HG02623 (cell line): ENCODE data around the gene SSC5D.

Experiments used
- ATAC-seq: cut with Tn5 transposase; IDR thresholded peaks from one replicate; pipeline ENCODE4 v1.9.1; 2021; ENCODE audit warnings: moderate library complexity; ENCODE audit not compliant: unreplicated experiment

The SSC5D gene

GRCh38 chr19:55472463-55472862, 15.8 kb upstream of the SSC5D start:
- no peak for ATAC-seq

- ATAC-seq: no peak
These were observed 14.8 kb upstream of the SSC5D start for GRCh38 chr19:55473225-55474012.

GRCh38 chr19:55474269-55475265, 13.7 kb upstream of the SSC5D start:
- no peak for ATAC-seq

GRCh38 chr19:55476100-55476775, 12.0 kb upstream of the SSC5D start, which contains the start of gene ZNF628:
Gene ZNF628 (plus strand): TSS chr19:55476617. CDS start chr19:55479911, 3,294 bp downstream.
- peak; percentile 94 for ATAC-seq

DNA sequence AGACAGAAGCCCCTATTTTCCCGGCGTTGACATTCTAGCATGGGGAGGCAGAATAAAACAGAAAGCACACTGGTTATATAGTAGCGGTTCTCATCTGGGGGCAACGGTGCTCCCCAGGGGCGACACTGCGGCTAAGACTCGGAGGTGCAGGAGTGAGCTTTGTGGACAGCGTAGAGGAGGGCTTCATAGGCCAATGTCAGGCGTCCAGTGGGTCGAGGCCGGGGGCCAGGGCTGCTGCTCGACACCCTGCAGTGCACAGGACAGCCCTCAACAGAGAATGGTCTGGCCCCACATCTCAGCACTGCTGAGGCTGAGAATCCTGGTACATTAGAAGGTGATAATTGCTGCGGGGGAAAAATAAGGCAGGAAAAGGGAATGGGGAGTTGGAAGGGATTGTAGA, 10.3 kb upstream of the SSC5D start:
- no peak for ATAC-seq

DNA sequence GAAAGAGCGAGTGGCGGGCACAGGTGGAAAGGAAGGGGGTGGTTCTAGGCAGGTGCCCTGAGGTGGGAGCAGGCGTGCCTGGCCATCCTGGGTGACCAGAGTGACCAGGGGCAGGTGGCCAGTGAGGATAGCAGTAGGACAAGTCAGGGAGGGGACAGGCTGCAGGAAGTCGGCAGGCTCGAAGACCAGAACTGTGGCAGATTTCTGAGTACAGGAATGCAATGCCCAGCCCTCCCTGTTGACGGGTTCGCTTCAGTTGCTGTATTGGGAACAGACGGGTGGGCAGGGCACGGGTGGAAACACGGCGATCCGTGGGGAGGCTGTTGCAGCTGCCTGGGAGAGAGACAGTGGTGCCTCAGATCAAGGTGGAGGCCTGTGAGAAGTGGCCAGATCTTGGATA, 9.9 kb upstream of the SSC5D start:
- no peak for ATAC-seq

DNA sequence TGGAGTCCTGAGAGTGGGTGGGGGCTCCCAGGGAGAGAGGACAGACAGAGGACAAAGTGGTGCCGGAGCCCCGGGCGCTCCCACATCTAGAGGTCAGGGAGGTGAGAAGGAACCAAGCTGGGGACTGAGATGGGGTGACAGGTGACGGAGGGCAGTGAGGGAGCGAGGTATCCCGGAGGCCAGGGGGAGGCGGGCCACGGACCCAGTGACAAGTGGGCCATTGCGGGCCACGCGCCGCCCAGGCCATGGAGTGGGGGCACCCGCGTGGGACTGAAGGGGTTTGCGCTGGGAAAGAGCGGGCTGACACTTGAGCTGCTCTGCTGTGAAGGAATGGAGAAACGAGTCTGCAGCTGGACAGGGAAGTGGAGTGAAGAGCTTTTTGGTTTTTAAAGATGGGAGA, 9.2 kb upstream of the SSC5D start:
- no peak for ATAC-seq

GRCh38 chr19:55479451-55480230, 8.6 kb upstream of the SSC5D start:
- no peak for ATAC-seq

DNA sequence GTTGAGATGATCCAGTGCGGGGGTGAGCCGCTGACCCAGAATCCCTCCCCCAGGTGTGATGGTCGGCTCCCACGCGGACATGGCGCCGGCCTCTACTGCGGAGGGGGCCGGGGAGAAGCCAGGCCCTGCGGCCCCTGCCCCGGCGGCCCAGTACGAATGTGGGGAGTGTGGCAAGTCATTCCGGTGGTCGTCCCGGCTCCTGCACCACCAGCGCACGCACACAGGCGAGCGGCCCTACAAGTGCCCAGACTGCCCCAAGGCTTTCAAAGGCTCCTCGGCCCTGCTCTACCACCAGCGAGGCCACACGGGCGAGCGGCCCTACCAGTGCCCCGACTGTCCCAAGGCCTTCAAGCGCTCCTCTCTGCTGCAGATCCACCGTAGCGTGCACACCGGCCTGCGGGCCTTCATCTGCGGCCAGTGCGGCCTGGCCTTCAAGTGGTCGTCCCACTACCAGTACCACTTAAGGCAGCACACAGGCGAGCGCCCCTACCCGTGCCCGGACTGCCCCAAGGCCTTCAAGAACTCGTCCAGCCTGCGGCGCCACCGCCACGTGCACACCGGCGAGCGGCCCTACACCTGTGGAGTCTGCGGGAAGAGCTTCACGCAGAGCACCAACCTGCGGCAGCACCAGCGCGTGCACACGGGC, 7.0 kb upstream of the SSC5D start:
- no peak for ATAC-seq

GRCh38 chr19:55481794-55482155, 6.5 kb upstream of the SSC5D start:
- no peak for ATAC-seq

DNA sequence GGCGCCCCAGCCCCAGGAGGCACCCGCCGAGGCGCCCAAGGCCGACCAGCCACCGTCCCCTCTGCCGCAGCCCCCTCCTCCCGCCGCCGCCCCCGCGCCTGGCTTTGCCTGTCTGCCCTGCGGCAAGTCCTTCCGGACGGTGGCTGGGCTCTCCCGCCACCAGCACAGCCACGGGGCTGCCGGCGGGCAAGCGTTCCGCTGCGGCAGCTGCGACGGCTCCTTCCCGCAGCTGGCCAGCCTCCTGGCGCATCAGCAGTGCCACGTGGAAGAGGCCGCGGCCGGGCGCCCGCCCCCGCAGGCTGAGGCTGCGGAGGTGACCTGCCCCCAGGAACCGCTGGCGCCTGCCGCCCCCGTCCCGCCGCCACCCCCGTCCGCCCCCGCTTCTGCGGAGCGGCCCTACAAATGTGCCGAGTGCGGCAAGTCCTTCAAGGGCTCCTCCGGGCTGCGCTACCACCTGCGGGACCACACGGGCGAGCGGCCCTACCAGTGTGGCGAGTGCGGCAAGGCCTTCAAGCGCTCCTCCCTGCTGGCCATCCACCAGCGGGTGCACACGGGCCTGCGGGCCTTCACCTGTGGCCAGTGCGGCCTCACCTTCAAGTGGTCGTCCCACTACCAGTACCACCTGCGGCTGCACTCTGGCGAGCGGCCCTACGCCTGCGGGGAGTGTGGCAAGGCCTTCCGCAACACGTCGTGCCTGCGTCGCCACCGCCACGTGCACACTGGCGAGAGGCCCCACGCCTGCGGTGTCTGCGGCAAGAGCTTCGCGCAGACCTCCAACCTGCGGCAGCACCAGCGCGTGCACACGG, 5.9 kb upstream of the SSC5D start:
- ATAC-seq: no peak

- ATAC-seq: no peak
These were observed 5.1 kb upstream of the SSC5D start for GRCh38 chr19:55482967-55483705.

DNA sequence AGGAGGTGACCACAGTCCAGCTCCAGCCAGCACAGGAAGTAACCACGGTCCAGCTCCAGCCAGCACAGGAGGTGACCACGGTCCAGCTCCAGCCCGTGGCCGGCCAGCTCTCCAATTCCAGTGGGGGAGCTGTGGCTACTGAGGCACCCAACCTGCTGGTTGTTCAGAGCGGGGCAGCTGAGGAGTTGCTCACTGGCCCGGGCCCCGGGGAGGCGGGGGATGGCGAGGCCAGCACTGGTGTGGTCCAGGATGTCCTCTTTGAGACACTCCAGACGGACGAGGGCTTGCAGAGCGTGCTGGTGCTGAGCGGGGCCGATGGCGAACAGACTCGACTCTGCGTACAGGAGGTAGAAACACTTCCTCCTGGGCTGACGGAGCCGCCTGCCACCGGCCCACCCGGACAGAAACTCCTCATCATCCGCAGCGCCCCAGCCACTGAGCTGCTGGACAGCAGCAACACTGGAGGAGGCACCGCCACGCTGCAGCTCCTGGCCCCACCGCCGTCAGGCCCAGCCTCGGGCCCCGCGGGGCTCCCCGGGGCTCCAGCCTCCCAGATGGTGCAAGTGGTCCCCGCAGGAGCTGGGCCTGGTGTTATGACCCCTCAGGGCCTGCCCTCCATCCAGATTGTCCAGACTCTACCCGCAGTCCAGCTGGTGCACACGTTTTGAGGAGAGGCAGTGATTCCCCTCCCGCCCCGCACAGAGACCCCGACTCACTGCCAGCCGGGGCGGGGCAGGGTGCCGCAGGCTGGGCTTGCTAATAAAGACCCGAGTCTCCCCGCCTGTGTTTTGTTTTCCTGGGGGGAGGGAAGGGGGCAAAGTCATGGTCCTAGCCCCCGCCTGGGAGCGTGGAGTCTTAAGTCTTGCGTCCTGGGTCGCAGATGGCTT, 4.3 kb upstream of the SSC5D start:
- no peak for ATAC-seq

DNA sequence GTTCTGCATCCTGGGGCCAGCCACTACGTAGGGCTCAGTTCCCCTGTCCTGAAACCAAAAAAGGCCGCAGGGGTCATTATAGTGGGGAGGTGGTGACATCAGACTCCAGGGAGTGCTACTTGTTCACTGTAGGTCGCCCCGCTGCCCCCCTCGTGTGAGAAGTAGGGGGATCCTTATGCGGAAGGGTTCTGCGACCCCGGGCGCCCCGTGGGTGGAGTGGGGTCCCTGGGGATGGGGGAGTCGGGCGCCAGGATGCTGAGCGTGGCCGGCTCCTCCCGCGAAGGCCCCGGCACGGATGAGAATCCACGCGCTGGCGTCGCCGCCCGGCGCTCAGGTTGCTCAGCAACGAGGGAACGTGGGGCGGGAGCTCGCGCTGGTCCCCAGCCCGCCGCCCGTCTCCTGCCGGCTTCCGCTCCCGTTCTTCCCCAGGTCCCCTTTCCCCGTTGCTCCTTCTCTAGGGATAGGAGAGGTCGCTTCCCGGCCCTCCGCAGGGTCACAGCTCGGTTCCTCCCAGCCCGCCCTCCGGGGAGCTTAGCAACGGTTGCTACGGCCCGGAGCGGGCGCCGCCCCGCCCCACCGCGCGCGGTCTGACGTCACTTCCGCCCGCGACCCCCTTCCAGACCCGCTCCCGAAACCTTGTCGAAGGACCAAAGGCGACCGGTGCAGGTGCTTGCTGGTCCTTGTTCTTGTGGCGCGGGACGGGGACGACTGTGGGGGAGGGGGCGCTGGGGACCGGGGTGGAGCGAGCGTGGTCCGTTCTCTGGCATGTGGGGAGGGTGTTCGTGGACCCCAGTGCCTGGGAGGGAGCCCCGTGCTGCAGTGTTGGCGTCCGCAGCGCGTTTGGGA, 3.4 kb upstream of the SSC5D start, which contains the start of gene NAT14:
Gene NAT14, plus strand, starts transcription at position 596 of the 846 bp plus-strand sequence. CDS start 521 bp downstream, outside the sequence.
- peak; percentile 56 for ATAC-seq

DNA sequence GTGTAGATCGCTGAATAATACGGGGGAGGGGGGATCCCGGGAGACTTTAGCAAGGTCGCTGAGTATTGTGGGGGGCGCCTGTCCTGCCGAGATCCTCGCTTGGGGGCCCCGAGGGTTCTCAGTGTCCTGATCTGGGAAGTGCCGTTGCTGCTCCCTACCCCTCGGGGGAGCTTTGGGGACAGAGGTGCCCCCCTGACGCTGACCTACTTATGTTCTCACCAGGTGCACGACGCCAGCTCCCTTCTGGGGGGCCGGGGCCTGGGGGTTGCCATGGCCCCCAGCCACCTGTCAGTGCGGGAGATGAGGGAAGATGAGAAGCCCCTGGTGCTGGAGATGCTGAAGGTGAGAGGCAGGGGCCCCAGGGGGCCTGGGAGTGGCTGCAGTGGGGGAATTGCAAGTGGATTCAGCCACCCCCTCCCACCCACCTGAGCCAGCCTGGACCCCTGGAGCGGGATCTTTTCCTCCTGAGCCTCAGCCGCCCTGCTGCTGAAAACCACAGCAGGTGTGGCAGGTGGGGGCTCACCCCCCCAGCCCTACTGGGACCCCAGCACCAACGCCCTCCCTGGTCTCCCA, 2.7 kb upstream of the SSC5D start:
- ATAC-seq: no peak
